GM12873 (cell line): Measurements from ENCODE around the gene VAPA.

Experiments used
- TF ChIP-seq, protein P1 (sequence below): IDR thresholded peaks from 2 replicates; pipeline ENCODE4 v1.5.1; 2012; ENCODE audit warnings: low read depth, mild to moderate bottlenecking, moderate library complexity, low read length, control low read depth; ENCODE audit not compliant: insufficient read depth; ENCODE audit errors: missing control alignments

Gene VAPA

DNA sequence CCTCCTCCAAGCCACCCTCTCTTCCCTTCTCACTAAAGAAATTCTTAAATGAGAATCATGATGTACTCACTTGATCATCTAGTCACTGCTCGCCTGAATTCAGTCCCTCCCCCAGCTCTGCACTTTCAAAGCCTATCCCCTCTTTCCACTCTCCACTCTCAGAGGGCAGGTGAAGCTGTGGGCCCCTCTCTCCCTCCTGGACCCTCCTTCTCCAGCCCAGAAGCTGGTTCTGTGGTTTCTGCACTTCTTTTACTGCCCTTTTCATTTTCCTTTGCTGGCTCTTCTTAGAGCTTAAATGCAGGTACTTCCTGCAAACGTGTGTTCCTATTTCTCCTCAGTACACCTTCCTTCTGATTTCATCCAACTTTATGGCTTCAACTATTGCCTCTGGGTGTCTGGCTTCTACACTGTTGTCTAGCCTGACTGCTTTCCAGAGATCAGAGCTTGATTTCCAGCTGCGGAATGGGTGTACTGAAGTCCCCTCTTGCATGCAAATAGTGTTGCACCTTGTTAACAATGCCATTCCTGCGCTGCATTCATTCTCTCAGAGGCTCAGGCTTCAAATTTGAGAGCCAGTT lies 43.3 kb upstream of the VAPA start:
- TF ChIP-seq, protein P1, sequence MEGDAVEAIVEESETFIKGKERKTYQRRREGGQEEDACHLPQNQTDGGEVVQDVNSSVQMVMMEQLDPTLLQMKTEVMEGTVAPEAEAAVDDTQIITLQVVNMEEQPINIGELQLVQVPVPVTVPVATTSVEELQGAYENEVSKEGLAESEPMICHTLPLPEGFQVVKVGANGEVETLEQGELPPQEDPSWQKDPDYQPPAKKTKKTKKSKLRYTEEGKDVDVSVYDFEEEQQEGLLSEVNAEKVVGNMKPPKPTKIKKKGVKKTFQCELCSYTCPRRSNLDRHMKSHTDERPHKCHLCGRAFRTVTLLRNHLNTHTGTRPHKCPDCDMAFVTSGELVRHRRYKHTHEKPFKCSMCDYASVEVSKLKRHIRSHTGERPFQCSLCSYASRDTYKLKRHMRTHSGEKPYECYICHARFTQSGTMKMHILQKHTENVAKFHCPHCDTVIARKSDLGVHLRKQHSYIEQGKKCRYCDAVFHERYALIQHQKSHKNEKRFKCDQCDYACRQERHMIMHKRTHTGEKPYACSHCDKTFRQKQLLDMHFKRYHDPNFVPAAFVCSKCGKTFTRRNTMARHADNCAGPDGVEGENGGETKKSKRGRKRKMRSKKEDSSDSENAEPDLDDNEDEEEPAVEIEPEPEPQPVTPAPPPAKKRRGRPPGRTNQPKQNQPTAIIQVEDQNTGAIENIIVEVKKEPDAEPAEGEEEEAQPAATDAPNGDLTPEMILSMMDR: no peak

DNA sequence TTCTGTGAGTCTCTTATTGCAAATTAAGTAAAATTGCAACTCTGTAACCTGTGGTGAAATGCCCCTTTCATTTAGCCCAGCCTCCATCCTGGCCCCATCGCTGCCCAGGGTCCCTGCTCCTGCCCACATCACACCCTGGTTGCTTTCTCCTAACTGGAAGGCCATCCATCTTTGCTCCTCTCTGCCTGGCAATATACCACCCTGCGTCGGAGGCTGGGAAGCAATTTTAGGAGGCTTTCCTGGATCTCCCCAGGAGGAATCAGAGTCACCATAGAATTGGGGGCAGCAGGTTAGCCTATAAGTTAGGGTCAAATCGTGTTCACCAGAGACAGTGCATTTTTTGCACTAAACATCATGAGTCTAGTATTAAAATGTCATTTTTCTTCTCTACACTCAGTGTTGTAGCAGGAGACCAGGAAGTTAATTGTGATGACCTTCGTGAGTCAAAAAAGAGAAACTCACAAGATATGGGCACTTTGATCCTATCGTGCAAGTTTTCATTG lies 42.5 kb upstream of the VAPA start:
- TF ChIP-seq, protein P1: no peak

DNA sequence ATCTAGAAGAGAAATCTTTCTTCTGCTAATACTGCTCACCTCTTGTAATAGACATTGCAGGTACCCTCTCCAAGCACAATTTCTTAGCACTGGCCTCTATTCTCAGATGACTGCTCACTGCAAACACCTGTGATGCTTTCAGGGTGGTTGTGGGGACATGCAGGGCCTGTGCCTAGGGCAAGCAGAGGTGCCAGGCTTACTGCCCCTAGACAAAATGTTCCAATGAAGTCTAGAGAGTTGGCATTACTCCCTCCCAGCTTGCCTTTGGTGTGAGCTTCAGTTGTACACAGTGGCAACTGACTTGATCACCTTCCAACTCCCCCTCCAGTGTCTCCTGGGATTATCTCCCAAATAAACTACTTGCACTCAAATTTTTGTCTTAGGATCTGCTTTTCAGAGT lies 41.0 kb upstream of the VAPA start:
- TF ChIP-seq, protein P1: no peak

DNA sequence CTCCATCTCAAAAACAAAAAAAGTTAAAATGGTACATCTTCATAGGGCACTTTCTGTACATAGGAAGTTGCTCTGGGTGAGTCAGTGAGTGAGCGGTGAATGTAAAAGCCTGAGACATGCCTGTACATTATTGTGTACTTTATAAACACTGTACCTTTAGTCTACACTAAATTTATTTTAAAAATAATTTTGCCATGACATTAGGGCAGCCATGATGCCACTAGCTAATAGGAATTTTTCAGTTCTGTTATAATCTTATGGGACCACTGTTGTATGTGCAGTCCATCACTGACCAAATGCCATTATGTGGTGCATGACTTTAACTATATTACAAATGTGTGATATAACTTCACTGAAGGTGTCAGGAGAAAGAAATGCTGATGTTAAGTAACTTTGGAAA lies 39.1 kb upstream of the VAPA start:
- TF ChIP-seq, protein P1: no peak

DNA sequence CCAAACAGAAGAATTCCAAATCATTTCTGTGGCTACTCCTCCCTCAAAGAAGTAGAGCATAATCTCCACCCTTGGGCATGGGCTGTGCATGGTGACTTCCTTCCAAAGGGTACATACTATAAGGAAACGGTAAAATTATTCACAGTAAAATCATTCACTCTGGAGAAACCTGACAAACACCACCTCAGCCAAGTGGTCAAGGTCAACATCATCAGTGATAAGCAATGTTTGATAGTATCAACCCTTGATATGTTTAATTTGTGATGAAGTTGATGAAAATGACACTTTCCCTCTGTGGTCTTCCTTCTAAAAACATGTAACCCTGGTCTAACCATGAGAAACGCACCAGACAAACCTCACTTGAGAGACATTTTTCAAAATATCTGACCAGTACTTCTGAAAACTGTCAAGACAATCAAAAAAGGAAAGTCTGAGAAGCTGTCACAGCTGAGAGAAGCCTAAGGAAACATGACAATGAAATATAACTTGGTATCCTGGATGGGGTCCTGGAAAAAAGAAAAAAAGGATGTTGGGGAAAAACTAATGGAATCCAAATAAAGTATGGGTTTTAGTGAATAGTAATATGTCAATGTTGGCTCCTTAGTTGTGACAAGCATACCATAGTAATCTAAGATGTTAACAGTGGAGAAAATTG lies 37.5 kb upstream of the VAPA start:
- TF ChIP-seq, protein P1: no peak

DNA sequence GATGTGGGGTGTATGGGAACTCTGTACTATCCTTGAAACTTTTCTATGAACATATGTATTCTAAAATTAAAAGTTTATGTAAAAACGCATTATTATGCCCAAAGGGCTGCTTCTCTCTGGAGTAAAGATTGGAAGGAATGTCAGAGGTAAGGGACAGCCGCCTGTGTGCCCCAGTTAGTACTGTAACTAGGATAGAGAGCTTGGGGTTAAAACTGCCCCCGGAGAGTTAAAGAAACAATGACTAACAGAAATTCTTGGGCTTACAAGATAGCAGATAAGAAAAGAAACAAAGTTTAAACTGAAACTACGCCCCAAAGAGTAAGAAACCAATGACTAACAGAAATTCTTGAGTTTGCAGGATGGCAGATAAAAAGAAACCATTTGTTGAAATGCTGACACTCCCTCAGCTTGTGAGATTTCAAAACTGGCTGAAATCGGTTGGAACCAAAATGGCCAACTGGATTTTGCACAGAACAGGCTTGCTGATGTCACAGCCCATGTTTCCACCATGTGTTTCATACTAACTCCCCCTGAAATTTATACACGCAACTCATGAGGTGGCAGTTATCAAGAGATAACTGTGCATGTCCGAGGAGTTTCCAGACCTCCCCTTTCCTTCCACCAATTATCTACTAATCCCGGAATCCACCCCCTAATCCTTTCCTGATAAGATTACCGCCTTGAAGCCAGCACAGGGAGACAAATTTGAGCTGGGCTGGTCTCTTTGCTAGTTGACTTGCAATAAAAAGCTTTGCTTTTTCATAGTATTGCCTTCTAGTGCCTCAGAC lies 36.8 kb upstream of the VAPA start:
- TF ChIP-seq, protein P1: no peak

DNA sequence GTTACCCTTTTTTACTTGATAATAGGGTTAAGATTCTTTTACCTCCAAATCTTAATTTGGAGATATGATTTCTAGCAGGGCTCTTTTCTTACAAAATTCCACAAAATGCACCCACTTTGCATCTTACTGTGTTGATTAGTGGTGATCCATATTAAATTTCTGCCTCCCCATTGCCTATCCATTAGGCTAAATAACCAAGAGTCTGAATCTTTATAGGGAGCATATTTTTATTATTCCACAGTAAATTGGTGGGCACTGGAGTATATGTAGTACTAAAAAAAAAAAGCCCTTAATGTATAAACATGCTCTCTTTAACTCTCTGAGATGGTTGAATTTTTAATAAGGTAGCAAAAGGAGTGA lies 36.2 kb upstream of the VAPA start:
- TF ChIP-seq, protein P1: no peak
